K562 (cell line): Measurements from ENCODE around the gene PDCD10. TPM values are rescaled to one million over a fixed set of nuclear protein-coding genes. Genes with fewer than 3 reads are reported as not detected.

Experiments used
- ATAC-seq: fragments of 200-7000 bp; cut with Tn5 transposase; 3 replicates; pipeline ENCODE4 v1.9.1; 2020; ENCODE audit warnings: moderate library complexity
- BruUV-seq: library from RNA; stranded (reverse); fragments of 400-500 nt; replicated peaks from 2 replicates; lab custom pipeline; 2021; lab: Mats Ljungman, UMichigan
- CTCF ChIA-PET: fragments of 300-600 bp; formaldehyde crosslinking; extraction: SDS; loops from one replicate; lab custom pipeline; 2021; ENCODE audit warnings: low intra/inter-chr PET ratio; lab: Yijun Ruan, JAX
- POLR2A ChIA-PET: fragments of 300-600, 350-650 bp; sonication (Branson Sonifier 250); formaldehyde crosslinking; extraction: SDS; loops from one replicate; lab custom pipeline; 2021; ENCODE audit warnings: antibody characterized with exemption, inconsistent platforms; lab: Yijun Ruan, JAX
- DNase-seq, 4 experiments: peaks; one replicate each; pipeline versions ENCODE4 v3.0.0 to v3.0.0-alpha.2; 2011 to 2018; ENCODE audit warnings: low spot score in 3 of 4, mixed read lengths in 3 of 4; ENCODE audit errors: extremely low read depth in 1 of 4
- FAIRE-seq: peaks from 2 replicates; lab custom pipeline; 2011; peaks lifted over from hg19 to GRCh38; lab: Jason Lieb, UNC
- H2AFZ ChIP-seq: 2 replicates; pipeline ENCODE4 v1.6.0; 2011; ENCODE audit warnings: low read depth, low read length, control low read depth, inconsistent platforms
- H3K27ac ChIP-seq: fragments of 200-600 bp; 3 replicates; pipeline ENCODE4 v1.8.0; 2011; ENCODE audit warnings: low read depth, mild to moderate bottlenecking, control low read depth, inconsistent platforms, low read length, moderate library complexity, mixed read lengths; ENCODE audit errors: extremely low read depth
- H3K27me3 ChIP-seq, 2 experiments: fragments of 300-600 bp in 1 of 2; 2 replicates in 1 of 2; 3 replicates in 1 of 2; pipeline versions ENCODE4 v1.6.0 to v1.8.0; 2011; ENCODE audit warnings: inconsistent platforms in 2 of 2, low read length in 2 of 2, mild to moderate bottlenecking in 1 of 2, mixed read lengths in 1 of 2, moderate library complexity in 1 of 2; ENCODE audit not compliant: control insufficient read depth in 2 of 2, insufficient read depth in 2 of 2
- H3K36me3 ChIP-seq: fragments of 300-600 bp; 3 replicates; pipeline ENCODE4 v1.8.0; 2011; ENCODE audit warnings: mild to moderate bottlenecking, low read length, inconsistent platforms; ENCODE audit not compliant: control insufficient read depth, insufficient read depth
- H3K4me1 ChIP-seq, 2 experiments: fragments of 200-600 bp in 1 of 2; replicated peaks in 1 of 2; 2 replicates in 1 of 2; 3 replicates in 1 of 2; pipeline versions ENCODE4 v1.5.1 to v1.8.0; 2011; ENCODE audit warnings: inconsistent platforms in 2 of 2, low read length in 2 of 2, mild to moderate bottlenecking in 1 of 2, mixed read lengths in 1 of 2, moderate library complexity in 1 of 2; ENCODE audit not compliant: control insufficient read depth in 2 of 2, insufficient read depth in 2 of 2
- H3K4me2 ChIP-seq: 2 replicates; pipeline ENCODE4 v1.6.1; 2011; ENCODE audit warnings: low read length, control low read depth, inconsistent platforms, mixed read lengths; ENCODE audit not compliant: insufficient read depth
- H3K4me3 ChIP-seq: fragments of 200-600 bp; sonication (generic), shearing (Covaris generic); 2 replicates; pipeline ENCODE4 v1.5.1; 2016; ENCODE audit warnings: control low read depth, inconsistent platforms
- H3K79me2 ChIP-seq: fragments of 200-600 bp; 3 replicates; pipeline ENCODE4 v1.8.0; 2011; ENCODE audit warnings: low read length, inconsistent platforms; ENCODE audit not compliant: control insufficient read depth, insufficient read depth
- H3K9ac ChIP-seq, 2 experiments: 2 replicates each; pipeline versions ENCODE4 v1.6.0 to v1.6.1; 2011; ENCODE audit warnings: low read depth in 2 of 2, low read length in 2 of 2, control low read depth in 1 of 2, inconsistent platforms in 1 of 2, mild to moderate bottlenecking in 1 of 2, mixed read lengths in 1 of 2; ENCODE audit not compliant: insufficient read depth in 1 of 2
- H3K9me1 ChIP-seq: one replicate; pipeline ENCODE4 v1.6.0; 2011; ENCODE audit warnings: inconsistent platforms, mild to moderate bottlenecking, low read length, moderate library complexity; ENCODE audit not compliant: control insufficient read depth, insufficient read depth
- H3K9me3 ChIP-seq: replicated peaks from 2 replicates; pipeline ENCODE4 v1.5.1; 2011; ENCODE audit warnings: low read depth, low read length, inconsistent platforms; ENCODE audit not compliant: control insufficient read depth, insufficient read depth
- H4K20me1 ChIP-seq: replicated peaks from 2 replicates; pipeline ENCODE4 v1.6.1; 2011; ENCODE audit warnings: low read length, inconsistent platforms, mixed read lengths; ENCODE audit not compliant: control insufficient read depth, insufficient read depth
- ARID1B ChIP-seq: fragments of 450-650 bp; IDR thresholded peaks from 2 replicates; pipeline ENCODE4 v1.6.1; 2016; ENCODE audit warnings: antibody characterized with exemption, mild to moderate bottlenecking, inconsistent platforms
- BMI1 ChIP-seq: fragments of 150-350 bp; IDR thresholded peaks from 2 replicates; pipeline ENCODE4 v1.6.1; 2014; ENCODE audit warnings: low read length
- CBFA2T2 ChIP-seq: fragments of 450-650 bp; conservative IDR thresholded peaks from 2 replicates; pipeline ENCODE4 v1.6.1; 2017; ENCODE audit warnings: mild to moderate bottlenecking
- CBFA2T3 ChIP-seq: fragments of 450-650 bp; IDR thresholded peaks from 2 replicates; pipeline ENCODE4 v1.6.1; 2017
- KDM1A ChIP-seq, 2 experiments: fragments of 450-650 bp; IDR thresholded peaks; 2 replicates each; pipeline ENCODE4 v1.6.1; 2016; ENCODE audit warnings: mild to moderate bottlenecking in 2 of 2
- MAFF ChIP-seq: IDR thresholded peaks from 2 replicates; pipeline ENCODE4 v1.6.1; 2012; ENCODE audit warnings: low read length, improper control_type of control experiment
- POLR2A ChIP-seq: fragments of 450-650 bp; conservative IDR thresholded peaks from 2 replicates; pipeline ENCODE4 v1.6.1; 2016
- POLR2B ChIP-seq: fragments of 450-650 bp; IDR thresholded peaks from 2 replicates; pipeline ENCODE4 v1.6.1; 2018; ENCODE audit warnings: low read depth; ENCODE audit not compliant: partially characterized antibody
- POLR2G ChIP-seq: fragments of 200-400 bp; formaldehyde crosslinking; IDR thresholded peaks from 2 replicates; pipeline ENCODE4 v1.6.1; 2017; ENCODE audit warnings: low read depth, mild to moderate bottlenecking, antibody characterized with exemption, low read length, moderate library complexity
- RCOR1 ChIP-seq, 2 experiments: IDR thresholded peaks; 2 replicates each; pipeline ENCODE4 v1.6.1; 2012; ENCODE audit warnings: low read depth in 2 of 2, low read length in 2 of 2, borderline replicate concordance in 1 of 2, improper control_type of control experiment in 1 of 2
- SLC30A9 ChIP-seq: fragments of 250-450 bp; sonication (Bioruptor Pico); IDR thresholded peaks from 2 replicates; pipeline ENCODE4 v1.8.0; 2022; ENCODE audit warnings: mild to moderate bottlenecking, moderate library complexity
- SP2 ChIP-seq: IDR thresholded peaks from 2 replicates; pipeline ENCODE4 v1.6.1; 2011; ENCODE audit warnings: mild to moderate bottlenecking, low read depth, low read length, moderate library complexity; ENCODE audit not compliant: poor library complexity, severe bottlenecking; ENCODE audit errors: extremely low read depth
- TAL1 ChIP-seq: fragments of 450-650 bp; IDR thresholded peaks from 2 replicates; pipeline ENCODE4 v1.6.1; 2016; ENCODE audit warnings: mild to moderate bottlenecking
- TEAD4 ChIP-seq, 2 experiments: sonication (generic) in 1 of 2; formaldehyde crosslinking in 1 of 2; IDR thresholded peaks; 2 replicates each; pipeline versions ENCODE4 v1.6.1 to v1.8.0; 2012 to 2022; ENCODE audit warnings: borderline replicate concordance in 1 of 2, inconsistent platforms in 1 of 2, low read length in 1 of 2, mild to moderate bottlenecking in 1 of 2, missing genetic modification reagents in 1 of 2
- ZNF445 ChIP-seq: fragments of 250-450 bp; sonication (Bioruptor Pico); IDR thresholded peaks from 2 replicates; pipeline ENCODE4 v1.4.0; 2020; ENCODE audit warnings: low read depth, mild to moderate bottlenecking, moderate library complexity
- WGBS: fragments of 100-300 bp; shearing (Covaris generic); methylation state at CpG from one replicate; pipeline ENCODE4 v1.1.6; 2016; ENCODE audit warnings: low coverage, mixed read lengths; ENCODE audit not compliant: insufficient coverage; ENCODE audit errors: missing lambda C conversion rate; 5-methylcytosine and 5-hydroxymethylcytosine counted together
- in situ Hi-C: fragments of 300-500 bp; cut with MboI; formaldehyde crosslinking; loops from 4 replicates; pipeline ENCODE4 v1.15.0; 2018; ENCODE audit warnings: inconsistent platforms, mixed read lengths
- intact Hi-C: fragments of 100-400 bp; cut with micrococcal nuclease; formaldehyde crosslinking; loops from 2 replicates; pipeline ENCODE4 v1.14.2; 2022
- polyA plus RNA-seq, 8 experiments: library from polyadenylated mRNA; depleted of rRNA in 4 of 8; stranded (reverse) in 5 of 8; unstranded in 3 of 8; fragments of >200 nt; fragmentation: Nextera tagmentation in 2 of 8; fragmentation: Illumina TruSeq in 1 of 8; extraction: Ambion mirVana in 2 of 8; extraction: Trizol in 1 of 8; gene quantifications; 2 replicates each; pipeline versions ENCODE4 v1.2.1 to v1.2.3, GENCODE V29; 2011 to 2014; ENCODE audit warnings: inconsistent platforms in 1 of 8, missing spikeins in 1 of 8
- total RNA-seq, 7 experiments: library from RNA; depleted of rRNA in 6 of 7; stranded (reverse); fragments of >200 nt in 6 of 7; fragmentation: Illumina TruSeq in 2 of 7; extraction: Trizol in 2 of 7; gene quantifications; 2 replicates each; pipeline versions ENCODE4 v1.2.1 to v1.2.3, GENCODE V29; 2011 to 2021; ENCODE audit warnings: low replicate concordance in 1 of 7
- TF ChIP-seq, protein P1 (sequence below): fragments of 450-650 bp; IDR thresholded peaks from 2 replicates; pipeline ENCODE4 v1.6.1; 2016; ENCODE audit warnings: missing biosample characterization, missing genetic modification characterization

PDCD10 gene
- total and polyA plus RNA-seq, 9 of the 15 experiments (the other 6 are each of a cell fraction or from before 2014, with no cell fraction given), result 121 to 476 (median 232) TPM

- in situ Hi-C loops, result no loop called here
- Histone ChIP-seq H3K9me3 (no peaks in the 10 kb centered on the region), H3K4me1 (no peaks in the 10 kb centered on the region), H3K79me2 (no peaks in the 10 kb centered on the region), H4K20me1 (no peaks in the 10 kb centered on the region), H2AFZ (no peak overlapping the region), H3K27me3 (no peaks in the 10 kb centered on the region), H3K4me3 (no peak overlapping the region), H3K9ac (no peak overlapping the region), H3K9me1 (no peaks in the 10 kb centered on the region), H3K4me2 (no peak overlapping the region), H3K36me3 (0 out of 3 replicates have a peak, but pooled peaks cover 3% of the 10 kb centered on the region), H3K27ac (no peak overlapping the region)
- intact Hi-C loops, result no loop called here
- ChIA-PET POLR2A (no interaction called here), CTCF (no interaction called here)
- 20% methylated on average over 1 of the region's 1 CpG for WGBS
- peak; percentile 35 to 40; a peak in 2 of 4 replicates for TF ChIP-seq KDM1A (IDR thresholded peaks at IDR 0.05)
- TF ChIP-seq TEAD4 (IDR thresholded peaks at IDR 0.05; ENCODE audit: low read length), result peak; percentile 43; the same call in 1 of the 2 replicates
- TF ChIP-seq TEAD4 (CRISPR knock-in tag; IDR thresholded peaks at IDR 0.05; ENCODE audit: borderline replicate concordance), result no peak
- peak; percentile 42; the same call in 1 of the 2 replicates for TF ChIP-seq POLR2A
- TF ChIP-seq POLR2G, result 0 out of 2 replicates have a peak, but pooled peaks have one; percentile 22
- TF ChIP-seq CBFA2T3, result peak; percentile 64
- TF ChIP-seq ARID1B, result 0 out of 2 replicates have a peak, but pooled peaks have one; percentile 9
- no peak for TF ChIP-seq SP2
- TF ChIP-seq SLC30A9 (CRISPR knock-in tag), result no peak
- TF ChIP-seq POLR2B, result no peak
- no peak for TF ChIP-seq ZNF445
- TF ChIP-seq RCOR1 (IDR thresholded peaks at IDR 0.05; ENCODE audit: borderline replicate concordance in 1 of 2, low read depth in 2 of 2, low read length in 2 of 2), result peak in 1 of 2 experiments; percentile 45; a peak in 1 of 4 replicates
- TF ChIP-seq MAFF, result no peak
- no peak for TF ChIP-seq BMI1
- TF ChIP-seq TAL1, result peak; percentile 54
- TF ChIP-seq CBFA2T2, result 0 out of 2 replicates have a peak, but pooled peaks have one; percentile 24
- TF ChIP-seq, protein P1, sequence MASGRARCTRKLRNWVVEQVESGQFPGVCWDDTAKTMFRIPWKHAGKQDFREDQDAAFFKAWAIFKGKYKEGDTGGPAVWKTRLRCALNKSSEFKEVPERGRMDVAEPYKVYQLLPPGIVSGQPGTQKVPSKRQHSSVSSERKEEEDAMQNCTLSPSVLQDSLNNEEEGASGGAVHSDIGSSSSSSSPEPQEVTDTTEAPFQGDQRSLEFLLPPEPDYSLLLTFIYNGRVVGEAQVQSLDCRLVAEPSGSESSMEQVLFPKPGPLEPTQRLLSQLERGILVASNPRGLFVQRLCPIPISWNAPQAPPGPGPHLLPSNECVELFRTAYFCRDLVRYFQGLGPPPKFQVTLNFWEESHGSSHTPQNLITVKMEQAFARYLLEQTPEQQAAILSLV, result no peak
- FAIRE-seq (no peak), DNase-seq (no peak), ATAC-seq (no peak)
- BruUV-seq, result no TSS peak
Measured at GRCh38 chr3:167668651-167669050, 66.0 kb downstream of the PDCD10 start.
